H9 (cell line): Measurements from ENCODE around the gene TAS2R14. TPM values are rescaled to one million over a fixed set of nuclear protein-coding genes. Genes with fewer than 3 reads are reported as not detected.

Experiments used
- DNase-seq: peaks from one replicate; pipeline ENCODE4 v3.0.0-alpha.2; 2017
- H2AFZ ChIP-seq: one replicate; pipeline ENCODE4 v1.6.1; 2013; ENCODE audit warnings: mild to moderate bottlenecking, low read length, control low read depth, moderate library complexity
- H2AK5ac ChIP-seq: 2 replicates; pipeline ENCODE4 v1.6.1; 2013; ENCODE audit warnings: low read length, control low read depth, mixed read lengths; ENCODE audit not compliant: insufficient read length
- H2BK120ac ChIP-seq: one replicate; pipeline ENCODE4 v1.6.1; 2013; ENCODE audit warnings: low read depth, mild to moderate bottlenecking, low read length, control low read depth, inconsistent platforms; ENCODE audit not compliant: poor library complexity, severe bottlenecking
- H2BK12ac ChIP-seq: 2 replicates; pipeline ENCODE4 v1.6.1; 2013; ENCODE audit warnings: low read length, control low read depth, mixed read lengths, low read depth; ENCODE audit not compliant: insufficient read length
- H2BK15ac ChIP-seq: 2 replicates; pipeline ENCODE4 v1.6.1; 2013; ENCODE audit warnings: low read depth, low read length, control low read depth
- H2BK20ac ChIP-seq: one replicate; pipeline ENCODE4 v1.6.1; 2013; ENCODE audit warnings: low read depth, mild to moderate bottlenecking, low read length, control low read depth, inconsistent platforms; ENCODE audit not compliant: poor library complexity, severe bottlenecking
- H2BK5ac ChIP-seq: 2 replicates; pipeline ENCODE4 v1.6.1; 2013; ENCODE audit warnings: low read length, control low read depth, mixed read lengths; ENCODE audit not compliant: insufficient read length
- H3K14ac ChIP-seq: 2 replicates; pipeline ENCODE4 v1.6.1; 2013; ENCODE audit warnings: low read length, control low read depth; ENCODE audit not compliant: insufficient read depth
- H3K18ac ChIP-seq: 2 replicates; pipeline ENCODE4 v1.6.1; 2013; ENCODE audit warnings: low read depth, mild to moderate bottlenecking, mixed read lengths, low read length, control low read depth; ENCODE audit not compliant: insufficient read length
- H3K23ac ChIP-seq: 2 replicates; pipeline ENCODE4 v1.6.1; 2013; ENCODE audit warnings: low read length, control low read depth, mixed read lengths, low read depth; ENCODE audit not compliant: insufficient read length
- H3K23me2 ChIP-seq: 2 replicates; pipeline ENCODE4 v1.6.1; 2013; ENCODE audit warnings: low read depth, mild to moderate bottlenecking, mixed read lengths, low read length, control low read depth; ENCODE audit not compliant: insufficient read length, poor library complexity, severe bottlenecking
- H3K27ac ChIP-seq: 2 replicates; pipeline ENCODE4 v1.5.1; 2013; ENCODE audit warnings: low read length, control low read depth, mixed read lengths, low read depth; ENCODE audit not compliant: insufficient read length
- H3K27me3 ChIP-seq: 2 replicates; pipeline ENCODE4 v1.6.1; 2013; ENCODE audit warnings: low read length, control low read depth, inconsistent platforms; ENCODE audit not compliant: insufficient read depth
- H3K4ac ChIP-seq: 2 replicates; pipeline ENCODE4 v1.6.1; 2013; ENCODE audit warnings: low read depth, mild to moderate bottlenecking, control low read depth, inconsistent platforms, low read length, moderate library complexity
- H3K4me1 ChIP-seq: 2 replicates; pipeline ENCODE4 v1.6.1; 2013; ENCODE audit warnings: low read length, control low read depth, inconsistent platforms; ENCODE audit not compliant: insufficient read depth
- H3K4me2 ChIP-seq: 2 replicates; pipeline ENCODE4 v1.6.1; 2013; ENCODE audit warnings: low read length, control low read depth, mixed read lengths; ENCODE audit not compliant: insufficient read length, insufficient read depth
- H3K56ac ChIP-seq: 2 replicates; pipeline ENCODE4 v1.6.1; 2013; ENCODE audit warnings: low read depth, mild to moderate bottlenecking, mixed read lengths, low read length, control low read depth; ENCODE audit not compliant: insufficient read length
- H3K79me1 ChIP-seq: 2 replicates; pipeline ENCODE4 v1.6.1; 2013; ENCODE audit warnings: low read depth, mild to moderate bottlenecking, moderate library complexity, low read length, control low read depth, inconsistent platforms; ENCODE audit not compliant: insufficient read depth, poor library complexity, severe bottlenecking
- H3K79me2 ChIP-seq: 2 replicates; pipeline ENCODE4 v1.6.1; 2013; ENCODE audit warnings: low read length, control low read depth, inconsistent platforms; ENCODE audit not compliant: insufficient read depth
- H3K9ac ChIP-seq: 2 replicates; pipeline ENCODE4 v1.6.1; 2013; ENCODE audit warnings: low read length, control low read depth, mixed read lengths; ENCODE audit not compliant: insufficient read length; ENCODE audit errors: extremely low read depth
- H3K9me3 ChIP-seq: one replicate; pipeline ENCODE4 v1.6.1; 2013; ENCODE audit warnings: low read depth, low read length, inconsistent platforms; ENCODE audit not compliant: control insufficient read depth
- H3T11ph ChIP-seq: one replicate; pipeline ENCODE4 v1.6.1; 2013; ENCODE audit warnings: mild to moderate bottlenecking, low read length, control low read depth, inconsistent platforms
- H4K20me1 ChIP-seq: one replicate; pipeline ENCODE4 v1.6.1; 2013; ENCODE audit not compliant: control insufficient read depth, insufficient read length, insufficient read depth
- H4K5ac ChIP-seq: 2 replicates; pipeline ENCODE4 v1.6.1; 2013; ENCODE audit warnings: low read depth, mild to moderate bottlenecking, mixed read lengths, low read length, control low read depth; ENCODE audit not compliant: insufficient read length
- H4K8ac ChIP-seq: replicated peaks from 2 replicates; pipeline ENCODE4 v1.6.1; 2013; ENCODE audit warnings: low read length, control low read depth, mixed read lengths, low read depth; ENCODE audit not compliant: insufficient read length
- H4K91ac ChIP-seq: 2 replicates; pipeline ENCODE4 v1.6.1; 2013; ENCODE audit warnings: low read depth, mild to moderate bottlenecking, moderate library complexity, mixed read lengths, low read length, control low read depth; ENCODE audit not compliant: insufficient read length
- H3K27ac Mint-ChIP-seq, 3 experiments: 2 replicates in 2 of 3; 3 replicates in 1 of 3; pipeline ENCODE4 v1.8.0; 2020 to 2021; ENCODE audit warnings: mixed read lengths in 3 of 3, mild to moderate bottlenecking in 1 of 3, moderate library complexity in 1 of 3
- H3K27me3 Mint-ChIP-seq: 2 replicates; pipeline ENCODE4 v1.8.0; 2021; ENCODE audit warnings: low read depth, mild to moderate bottlenecking, moderate library complexity, mixed read lengths
- H3K36me3 Mint-ChIP-seq, 3 experiments: 2 replicates in 2 of 3; 3 replicates in 1 of 3; pipeline ENCODE4 v1.8.0; 2020 to 2021; ENCODE audit warnings: low read depth in 3 of 3, mixed read lengths in 3 of 3; ENCODE audit not compliant: insufficient read depth in 1 of 3
- H3K4me1 Mint-ChIP-seq, 2 experiments: 2 replicates each; pipeline ENCODE4 v1.8.0; 2020; ENCODE audit warnings: mixed read lengths in 2 of 2
- H3K4me3 Mint-ChIP-seq, 2 experiments: 2 replicates in 1 of 2; 3 replicates in 1 of 2; pipeline ENCODE4 v1.8.0; 2020 to 2021; ENCODE audit warnings: mild to moderate bottlenecking in 2 of 2, mixed read lengths in 2 of 2, moderate library complexity in 1 of 2
- H3K9me3 Mint-ChIP-seq, 2 experiments: 2 replicates in 1 of 2; 3 replicates in 1 of 2; pipeline ENCODE4 v1.8.0; 2020; ENCODE audit warnings: mild to moderate bottlenecking in 2 of 2, mixed read lengths in 2 of 2, moderate library complexity in 1 of 2
- total RNA-seq: library from RNA; stranded (reverse); gene quantifications from 2 replicates; pipeline ENCODE4 v1.2.1, GENCODE V29; 2021
- TF ChIP-seq, protein P1 (sequence below): fragments of 200-600 bp; sonication (generic); conservative IDR thresholded peaks from 3 replicates; pipeline ENCODE4 v1.8.0; 2021; ENCODE audit warnings: antibody characterized with exemption, mild to moderate bottlenecking

The TAS2R14 gene
- total RNA-seq, 1 experiment from 2014 or later: 2.1 TPM

GRCh38 chr12:10957741-10958140 is 18.7 kb upstream of the TAS2R14 start:
- Histone ChIP-seq H2BK15ac (no peak overlapping the region), H4K91ac (no peak overlapping the region), H2BK5ac (no peak overlapping the region), H3K4me1 (no peaks in the 10 kb centered on the region), H3K27me3 (no peaks in the 10 kb centered on the region), H2BK12ac (no peak overlapping the region), H3K4me2 (no peak overlapping the region), H3K79me2 (no peaks in the 10 kb centered on the region), H2AFZ (no peak overlapping the region), H3K79me1 (no peaks in the 10 kb centered on the region), H3K23ac (no peak overlapping the region), H3K56ac (no peak overlapping the region), H3K27ac (no peak overlapping the region), H4K20me1 (no peaks in the 10 kb centered on the region), H3K14ac (no peak overlapping the region), H3K9me3 (no peaks in the 10 kb centered on the region), H2AK5ac (no peak overlapping the region), H3K9ac (no peak overlapping the region), H3T11ph (no peak overlapping the region), H3K18ac (no peak overlapping the region), H3K4ac (no peak overlapping the region), H2BK20ac (no peak overlapping the region), H3K23me2 (no peaks in the 10 kb centered on the region), H2BK120ac (no peak overlapping the region), H4K8ac (no peak overlapping the region), H4K5ac (no peak overlapping the region)
- H3K9me3 Mint-ChIP-seq: peaks cover 16 to 19% of the 10 kb centered on the region in 2 experiments
- DNase-seq: no peak
- no peak overlapping the region for H3K27ac Mint-ChIP-seq
- no peak overlapping the region for H3K4me3 Mint-ChIP-seq
- TF ChIP-seq, protein P1, sequence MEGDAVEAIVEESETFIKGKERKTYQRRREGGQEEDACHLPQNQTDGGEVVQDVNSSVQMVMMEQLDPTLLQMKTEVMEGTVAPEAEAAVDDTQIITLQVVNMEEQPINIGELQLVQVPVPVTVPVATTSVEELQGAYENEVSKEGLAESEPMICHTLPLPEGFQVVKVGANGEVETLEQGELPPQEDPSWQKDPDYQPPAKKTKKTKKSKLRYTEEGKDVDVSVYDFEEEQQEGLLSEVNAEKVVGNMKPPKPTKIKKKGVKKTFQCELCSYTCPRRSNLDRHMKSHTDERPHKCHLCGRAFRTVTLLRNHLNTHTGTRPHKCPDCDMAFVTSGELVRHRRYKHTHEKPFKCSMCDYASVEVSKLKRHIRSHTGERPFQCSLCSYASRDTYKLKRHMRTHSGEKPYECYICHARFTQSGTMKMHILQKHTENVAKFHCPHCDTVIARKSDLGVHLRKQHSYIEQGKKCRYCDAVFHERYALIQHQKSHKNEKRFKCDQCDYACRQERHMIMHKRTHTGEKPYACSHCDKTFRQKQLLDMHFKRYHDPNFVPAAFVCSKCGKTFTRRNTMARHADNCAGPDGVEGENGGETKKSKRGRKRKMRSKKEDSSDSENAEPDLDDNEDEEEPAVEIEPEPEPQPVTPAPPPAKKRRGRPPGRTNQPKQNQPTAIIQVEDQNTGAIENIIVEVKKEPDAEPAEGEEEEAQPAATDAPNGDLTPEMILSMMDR: no peak
- no peaks in the 10 kb centered on the region for H3K4me1 Mint-ChIP-seq
- peaks cover 18 to 22% (median 22%) of the 10 kb centered on the region in 3 experiments for H3K36me3 Mint-ChIP-seq
- H3K27me3 Mint-ChIP-seq: no peaks in the 10 kb centered on the region
